Stimulated activated naive CD4-positive, alpha-beta T cell (primary cell): ENCODE measurements around the gene CIDEC.

Experiments used
- DNase-seq, 6 experiments: peaks; one replicate each; lab custom pipeline; 2025; lab: John Stamatoyannopoulos, UW

Gene CIDEC

DNA sequence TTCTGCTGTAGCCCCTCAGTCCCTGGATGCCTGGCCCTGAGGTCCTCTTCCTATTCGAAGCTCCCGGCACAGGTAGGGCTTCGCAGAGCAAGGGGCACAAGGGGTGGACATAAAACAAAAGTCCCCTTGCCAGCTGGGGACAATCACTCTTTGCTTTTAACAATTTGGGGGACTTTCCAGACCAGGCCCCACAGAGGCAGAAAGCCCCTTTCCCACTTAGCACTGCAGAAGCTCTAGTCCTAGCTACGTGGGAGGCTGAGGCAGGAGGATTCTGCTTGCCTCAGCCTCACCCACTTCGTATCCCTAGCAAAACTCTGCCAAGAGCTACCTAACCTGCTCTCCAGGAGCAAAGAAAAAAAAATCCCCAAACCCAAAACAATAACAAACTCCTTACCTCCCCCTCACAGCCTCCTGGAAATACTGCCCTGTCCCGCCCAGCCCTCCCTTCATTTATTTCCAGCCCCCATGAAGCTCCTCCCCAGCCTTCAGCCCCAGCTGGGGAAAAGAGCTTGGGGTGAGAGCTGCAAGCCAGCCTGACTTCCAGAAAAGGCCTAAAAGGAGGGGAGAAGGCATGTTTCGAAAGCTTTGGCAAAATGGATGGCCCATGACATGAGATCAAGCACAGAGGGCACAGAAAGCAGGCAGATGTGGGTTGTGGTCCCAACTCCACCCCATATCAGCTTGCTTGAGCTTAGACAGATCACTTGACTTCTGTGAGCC, at the start of gene CIDEC:
Gene CIDEC (minus strand): TSS at position 424 of the 720 bp plus-strand sequence. CDS start 1,767 bp downstream, outside the sequence.
- no peak for DNase-seq

GRCh38 chr3:9928158-9928557, 48.1 kb upstream of the CIDEC start:
- no peak for DNase-seq

DNA sequence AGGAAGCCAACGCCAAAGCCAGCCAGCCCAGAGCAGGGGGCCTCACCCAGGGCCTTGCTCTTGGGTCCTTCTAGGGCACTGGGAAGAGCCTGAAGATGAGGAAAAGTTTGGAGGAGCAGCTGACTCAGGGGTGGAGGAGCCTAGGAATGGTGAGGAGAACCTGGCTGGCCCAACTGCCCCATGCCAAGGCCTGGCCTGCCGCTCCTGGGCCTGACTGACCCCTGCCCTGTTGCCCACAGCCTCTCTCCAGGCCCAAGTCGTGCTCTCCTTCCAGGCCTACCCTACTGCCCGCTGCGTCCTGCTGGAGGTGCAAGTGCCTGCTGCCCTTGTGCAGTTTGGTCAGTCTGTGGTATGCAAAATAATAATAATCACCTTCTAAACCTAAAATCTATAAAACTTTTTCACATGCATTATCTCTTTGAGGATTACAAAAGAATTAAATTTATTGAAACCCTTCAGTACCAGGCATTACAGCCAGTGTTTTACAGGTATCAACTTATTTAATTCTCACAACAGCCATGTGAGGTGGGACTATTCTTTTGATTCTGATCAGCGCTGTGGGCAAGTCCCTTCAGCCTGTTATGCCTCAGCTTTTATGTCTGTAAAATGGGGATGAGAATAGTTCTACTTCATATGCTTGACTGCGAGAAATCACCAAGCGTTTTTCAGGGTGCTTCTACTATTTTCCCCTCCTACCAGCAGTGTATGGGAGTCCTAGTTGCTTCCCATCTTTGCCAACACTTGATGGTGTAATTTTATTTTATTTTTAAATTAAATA, 38.4 kb upstream of the CIDEC start:
- no peak for DNase-seq

- no peak for DNase-seq
Measured at GRCh38 chr3:9917820-9918219, 37.8 kb upstream of the CIDEC start.

GRCh38 chr3:9916734-9917680, 37.0 kb upstream of the CIDEC start, which contains the start of gene IL17RC:
Gene IL17RC, plus strand, starts transcription at chr3:9917098. Its CDS starts 218 bp downstream, at chr3:9917316.
- peak in 1 of 6 experiments; percentile 11 for DNase-seq

DNA sequence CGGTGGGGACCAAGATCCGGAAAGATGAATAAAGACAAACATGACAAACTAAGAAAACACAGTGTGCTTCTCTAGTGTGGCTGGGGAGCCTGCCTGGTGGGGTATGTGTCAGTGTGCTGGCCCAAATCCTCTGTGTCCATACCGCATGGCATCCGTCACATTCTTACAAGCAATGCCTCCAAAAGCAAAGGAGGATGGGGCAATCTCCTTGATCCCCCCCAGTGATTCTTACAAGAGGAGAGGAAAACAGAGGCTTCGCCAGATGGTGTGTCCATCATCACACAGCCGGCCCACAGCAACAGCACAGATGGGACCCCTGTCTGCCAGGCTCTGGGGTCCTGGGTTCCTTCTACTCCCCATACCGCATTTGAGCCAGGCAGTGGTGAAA, 36.3 kb upstream of the CIDEC start:
- DNase-seq: no peak

DNA sequence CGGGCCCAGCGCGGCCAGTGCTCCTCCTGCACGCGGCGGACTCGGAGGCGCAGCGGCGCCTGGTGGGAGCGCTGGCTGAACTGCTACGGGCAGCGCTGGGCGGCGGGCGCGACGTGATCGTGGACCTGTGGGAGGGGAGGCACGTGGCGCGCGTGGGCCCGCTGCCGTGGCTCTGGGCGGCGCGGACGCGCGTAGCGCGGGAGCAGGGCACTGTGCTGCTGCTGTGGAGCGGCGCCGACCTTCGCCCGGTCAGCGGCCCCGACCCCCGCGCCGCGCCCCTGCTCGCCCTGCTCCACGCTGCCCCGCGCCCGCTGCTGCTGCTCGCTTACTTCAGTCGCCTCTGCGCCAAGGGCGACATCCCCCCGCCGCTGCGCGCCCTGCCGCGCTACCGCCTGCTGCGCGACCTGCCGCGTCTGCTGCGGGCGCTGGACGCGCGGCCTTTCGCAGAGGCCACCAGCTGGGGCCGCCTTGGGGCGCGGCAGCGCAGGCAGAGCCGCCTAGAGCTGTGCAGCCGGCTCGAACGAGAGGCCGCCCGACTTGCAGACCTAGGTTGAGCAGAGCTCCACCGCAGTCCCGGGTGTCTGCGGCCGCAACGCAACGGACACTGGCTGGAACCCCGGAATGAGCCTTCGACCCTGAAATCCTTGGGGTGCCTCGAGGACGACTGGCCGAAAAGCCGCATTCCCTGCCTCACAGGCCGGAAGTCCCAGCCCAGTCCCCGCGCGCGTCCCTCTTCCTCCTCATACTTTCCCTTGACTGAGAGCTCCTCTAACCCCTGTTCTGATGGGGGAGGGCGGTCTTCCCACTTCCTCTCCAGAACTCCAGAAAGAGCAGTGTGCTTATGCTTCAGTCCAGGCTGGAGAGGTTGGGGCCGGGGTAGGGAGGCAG, 35.4 kb upstream of the CIDEC start:
- DNase-seq: peak in 4 of 6 experiments; percentile 17 to 31 (median 26)

DNA sequence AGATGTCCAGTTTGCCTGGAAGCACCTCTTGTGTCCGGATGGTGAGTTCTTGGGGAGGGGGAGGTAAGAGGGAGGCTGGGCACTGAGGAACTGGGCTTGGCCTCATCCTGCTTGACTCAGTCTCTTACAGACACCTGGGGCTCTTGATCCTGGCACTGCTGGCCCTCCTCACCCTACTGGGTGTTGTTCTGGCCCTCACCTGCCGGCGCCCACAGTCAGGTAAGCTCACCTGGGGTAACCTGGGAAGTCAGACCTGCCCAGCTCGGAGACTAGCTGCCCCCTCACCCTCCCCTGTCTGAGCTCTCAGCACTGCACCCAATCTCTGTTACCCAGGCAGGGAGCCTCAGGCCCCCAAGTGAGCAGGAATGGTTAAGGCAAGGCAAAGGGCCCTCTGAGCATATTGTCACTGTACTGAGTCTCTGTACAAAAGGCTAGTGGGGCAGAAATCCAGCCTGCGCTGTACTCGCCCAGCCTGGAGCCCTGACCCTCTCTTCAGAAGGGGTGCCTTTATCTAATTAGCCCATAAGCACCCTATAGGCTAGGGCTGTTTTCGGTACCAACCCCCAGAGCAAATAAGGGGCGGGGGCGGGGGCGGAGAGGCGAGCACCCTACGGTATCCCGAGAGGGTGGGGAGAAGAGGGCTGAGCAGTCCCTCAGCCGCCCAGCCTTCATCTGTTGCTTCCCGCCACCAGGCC, 34.7 kb upstream of the CIDEC start:
- peak in 2 of 6 experiments; percentile 10 to 28 for DNase-seq

GRCh38 chr3:9914011-9914410, 34.0 kb upstream of the CIDEC start:
- no peak for DNase-seq

DNA sequence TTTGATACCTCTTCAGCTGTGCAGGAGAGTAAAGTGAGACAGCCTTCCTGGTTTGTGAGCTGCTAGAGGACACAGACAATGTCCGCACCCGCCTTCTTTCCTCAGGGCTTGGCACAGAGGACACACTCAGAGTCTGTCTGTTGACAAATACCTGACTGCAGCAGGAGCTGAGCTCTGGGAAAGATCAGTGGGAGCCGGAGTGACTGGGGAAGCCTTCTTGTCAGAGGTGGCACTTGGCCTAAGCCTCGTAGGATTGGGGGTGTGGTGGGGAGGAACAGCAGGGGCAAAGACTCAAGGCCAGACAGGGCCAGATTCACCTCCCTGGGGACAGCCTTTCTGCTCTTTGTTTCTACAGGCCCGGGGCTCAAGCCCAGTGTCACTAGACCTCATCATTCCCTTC, 33.5 kb upstream of the CIDEC start:
- DNase-seq: no peak

DNA sequence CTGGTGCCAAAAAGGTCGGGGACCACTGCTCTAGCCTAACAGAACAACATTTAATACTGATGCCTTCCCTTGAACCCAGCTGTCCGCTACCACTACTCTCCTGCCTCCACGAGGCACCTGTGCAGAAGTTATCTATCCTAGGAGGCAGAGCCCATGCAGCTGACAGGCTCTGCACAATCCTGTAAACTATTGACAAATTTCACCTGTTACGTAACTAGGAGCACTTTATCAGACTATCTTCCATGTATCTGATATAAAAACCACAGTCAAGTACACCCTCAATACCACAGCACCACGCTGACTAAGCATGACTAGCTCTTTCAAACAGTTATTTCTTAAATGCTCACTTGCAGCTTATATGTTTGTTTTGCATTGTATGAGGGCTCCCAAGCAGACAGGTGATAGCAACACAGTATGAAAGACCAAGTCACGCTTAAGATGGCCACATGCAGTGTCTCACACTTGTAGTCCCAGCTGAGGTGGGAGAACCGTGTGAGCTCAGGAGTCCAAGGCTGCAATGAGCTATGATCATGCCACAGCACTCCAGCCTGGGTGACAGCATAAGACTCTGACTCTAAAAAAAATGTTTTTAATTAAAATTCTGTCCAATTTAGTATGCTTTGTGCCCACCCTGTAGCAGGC, 32.4 kb upstream of the CIDEC start:
- no peak for DNase-seq

DNA sequence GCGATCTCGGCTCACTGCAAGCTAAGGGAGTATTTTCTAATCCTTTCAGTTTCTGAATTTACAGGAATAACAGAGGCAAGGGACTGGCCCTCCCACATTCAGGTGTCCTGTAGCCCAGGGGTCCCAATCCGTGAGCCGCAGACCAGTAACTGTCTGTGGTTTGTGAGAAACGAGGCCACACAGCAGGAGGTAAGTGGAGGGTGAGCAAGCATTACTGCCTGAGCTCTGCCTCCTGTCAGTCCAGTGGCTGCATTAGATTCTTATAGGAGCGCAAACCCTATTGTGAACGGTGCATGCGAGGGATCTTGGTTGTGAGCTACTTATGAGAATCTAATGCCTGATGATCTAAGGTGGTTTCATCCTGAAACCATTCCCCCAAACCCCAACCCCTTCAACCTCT, 31.8 kb upstream of the CIDEC start:
- no peak for DNase-seq

DNA sequence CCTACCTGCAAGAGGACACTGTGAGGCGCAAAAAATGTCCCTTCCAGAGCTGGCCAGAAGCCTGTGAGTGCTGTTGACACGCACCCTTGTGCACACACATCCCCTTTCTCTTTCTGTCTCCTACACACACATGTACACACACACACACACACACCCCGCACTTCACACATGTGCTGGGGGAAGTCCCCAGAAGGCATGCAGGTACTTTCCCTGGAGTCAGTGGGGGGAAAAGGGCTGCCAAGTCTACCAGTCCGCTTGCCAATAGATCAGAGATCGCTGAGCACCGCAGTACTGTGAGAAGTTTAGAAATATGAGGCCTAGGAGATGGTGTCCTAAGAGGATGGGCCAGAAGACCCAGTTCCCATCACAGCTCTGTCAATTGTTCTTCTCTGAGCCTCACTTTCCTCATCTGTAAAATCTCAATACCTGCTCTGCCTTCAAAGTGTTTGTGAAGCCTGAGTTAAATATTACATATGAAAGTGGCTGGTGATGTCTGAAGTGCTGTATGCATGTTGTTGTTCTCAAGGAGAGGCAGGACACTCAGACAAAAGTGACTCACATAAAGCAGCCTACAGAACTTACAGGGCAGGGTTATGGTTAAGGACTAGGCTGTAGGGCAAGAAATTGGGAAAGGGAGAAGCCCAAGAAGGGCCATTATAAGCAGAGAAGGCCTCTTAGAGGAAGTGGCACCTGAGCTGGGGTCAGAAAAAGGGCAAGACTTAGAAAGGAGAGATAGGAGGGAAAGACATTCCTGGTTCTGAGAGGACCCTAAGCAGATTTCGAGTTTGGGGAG, 29.4 kb upstream of the CIDEC start:
- no peak for DNase-seq

DNA sequence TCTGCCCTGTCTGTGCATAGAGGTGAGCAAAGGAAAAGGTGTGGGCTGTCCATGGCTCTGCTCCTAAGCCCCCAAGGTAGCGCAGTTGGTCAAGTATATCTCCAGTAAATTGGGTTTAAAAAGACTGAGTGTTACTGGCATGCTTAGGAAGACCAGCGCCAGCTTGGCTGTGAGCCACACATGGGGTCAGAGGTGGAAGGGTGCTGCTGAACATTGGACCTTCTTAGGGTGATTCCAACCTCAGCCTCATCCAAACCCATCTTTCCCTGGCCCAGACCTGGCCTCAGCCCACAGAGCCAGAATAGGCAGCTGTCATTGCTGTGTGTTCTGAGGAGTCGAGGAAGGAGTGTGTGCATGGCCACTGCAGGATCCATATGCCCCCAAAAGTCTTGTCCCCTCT, 28.2 kb upstream of the CIDEC start:
- no peak for DNase-seq

GRCh38 chr3:9906480-9906879, 26.4 kb upstream of the CIDEC start:
- no peak for DNase-seq

GRCh38 chr3:9903904-9904303, 23.9 kb upstream of the CIDEC start:
- no peak for DNase-seq

- no peak for DNase-seq
Measured at GRCh38 chr3:9903238-9903624, 23.2 kb upstream of the CIDEC start.

- no peak for DNase-seq
Measured at GRCh38 chr3:9902372-9903237, 22.6 kb upstream of the CIDEC start, which contains the start of gene IL17RE. Gene IL17RE, plus strand, starts transcription at chr3:9902848. Its CDS starts 85 bp downstream, at chr3:9902933.
